ENCODE measurements around the gene FREM2. TPM values are rescaled to one million over a fixed set of nuclear protein-coding genes. Genes with fewer than 3 reads are reported as not detected.

Gene FREM2
- total RNA-seq, 1 donor from 2014 or later = 13.9 TPM

DNA sequence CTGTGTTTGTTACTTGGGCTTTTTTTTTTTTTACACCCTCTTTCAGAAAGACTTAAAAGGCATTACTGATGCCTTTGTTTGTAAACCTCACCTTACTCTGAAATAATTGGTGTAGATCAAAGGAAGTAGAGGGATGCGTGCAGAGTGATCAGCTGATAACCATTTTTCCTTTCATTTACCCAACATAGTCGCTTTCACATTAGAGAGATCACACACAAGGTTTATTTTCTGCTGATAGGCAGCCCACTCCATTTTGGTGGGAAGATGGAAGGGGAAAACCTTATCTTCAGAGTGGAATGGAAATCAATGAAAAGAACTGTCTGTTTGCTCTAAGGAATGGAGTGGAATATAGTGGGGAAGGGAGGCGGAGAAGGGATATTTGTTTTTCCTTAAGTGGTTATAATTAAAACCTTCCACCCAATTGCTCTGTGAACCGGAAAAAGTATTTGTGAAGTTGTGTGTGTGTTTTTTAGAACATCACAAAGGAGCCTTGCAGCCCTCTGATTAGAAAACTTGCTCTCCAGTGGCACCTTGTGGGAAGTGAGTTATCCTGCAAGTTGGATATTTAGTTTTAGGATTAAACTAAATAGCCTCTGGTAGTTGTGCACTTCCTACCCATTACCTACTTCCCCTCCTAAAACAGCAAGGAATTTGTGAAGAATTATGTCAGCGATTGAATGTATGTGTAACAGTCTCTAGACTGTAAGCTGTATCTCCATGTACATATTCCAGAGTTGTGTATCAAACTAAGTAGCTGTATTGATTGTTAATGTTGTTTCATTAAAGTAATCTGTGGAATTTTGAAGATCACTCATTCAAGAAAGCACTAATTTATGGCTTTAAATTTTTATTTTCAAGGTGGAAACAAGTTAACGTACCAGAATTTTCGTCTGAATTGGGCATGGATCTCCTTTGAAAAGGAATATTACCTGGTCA is 76.8 kb downstream of the FREM2 start:
- intact Hi-C loops (cut with DNase I) = no loop called here
- TF ChIP-seq, protein P1, sequence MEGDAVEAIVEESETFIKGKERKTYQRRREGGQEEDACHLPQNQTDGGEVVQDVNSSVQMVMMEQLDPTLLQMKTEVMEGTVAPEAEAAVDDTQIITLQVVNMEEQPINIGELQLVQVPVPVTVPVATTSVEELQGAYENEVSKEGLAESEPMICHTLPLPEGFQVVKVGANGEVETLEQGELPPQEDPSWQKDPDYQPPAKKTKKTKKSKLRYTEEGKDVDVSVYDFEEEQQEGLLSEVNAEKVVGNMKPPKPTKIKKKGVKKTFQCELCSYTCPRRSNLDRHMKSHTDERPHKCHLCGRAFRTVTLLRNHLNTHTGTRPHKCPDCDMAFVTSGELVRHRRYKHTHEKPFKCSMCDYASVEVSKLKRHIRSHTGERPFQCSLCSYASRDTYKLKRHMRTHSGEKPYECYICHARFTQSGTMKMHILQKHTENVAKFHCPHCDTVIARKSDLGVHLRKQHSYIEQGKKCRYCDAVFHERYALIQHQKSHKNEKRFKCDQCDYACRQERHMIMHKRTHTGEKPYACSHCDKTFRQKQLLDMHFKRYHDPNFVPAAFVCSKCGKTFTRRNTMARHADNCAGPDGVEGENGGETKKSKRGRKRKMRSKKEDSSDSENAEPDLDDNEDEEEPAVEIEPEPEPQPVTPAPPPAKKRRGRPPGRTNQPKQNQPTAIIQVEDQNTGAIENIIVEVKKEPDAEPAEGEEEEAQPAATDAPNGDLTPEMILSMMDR (IDR thresholded peaks at IDR 0.05) = peak; percentile 49
- ATAC-seq (peak; percentile 90), DNase-seq (no peak)
- no peaks in the 10 kb centered on the region for H3K27me3 ChIP-seq
- no peaks in the 10 kb centered on the region for H3K4me1 ChIP-seq
- no peaks in the 10 kb centered on the region for H3K9me3 ChIP-seq
- peak overlapping the region; percentile 8 for H3K4me3 ChIP-seq
- no peaks in the 10 kb centered on the region for H3K36me3 ChIP-seq
- H3K27ac ChIP-seq = peak overlapping the region; percentile 49

DNA sequence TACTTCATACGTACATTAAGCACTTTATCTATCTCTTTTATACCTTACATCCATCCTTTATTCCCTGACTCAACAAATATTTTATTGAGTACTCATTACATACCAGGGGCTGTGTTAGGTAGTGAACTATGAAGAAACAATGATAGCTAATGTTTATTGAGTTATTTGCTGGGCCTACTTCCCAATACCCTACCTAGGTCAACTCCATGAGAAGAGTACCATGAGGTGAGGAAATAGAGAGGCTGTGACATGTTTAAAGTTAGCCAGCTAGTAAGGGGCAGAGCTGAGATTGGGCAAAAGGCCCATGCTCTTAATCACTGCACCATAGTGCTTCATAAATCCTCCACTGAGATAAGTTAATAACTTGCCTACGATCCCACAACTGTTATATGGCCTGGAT is 79.9 kb downstream of the FREM2 start:
- ATAC-seq (no peak), DNase-seq (no peak)
- no peak overlapping the region for H3K27ac ChIP-seq
- intact Hi-C loops (cut with DNase I) = no loop called here
- TF ChIP-seq, protein P1 (IDR thresholded peaks at IDR 0.05) = no peak
- no peaks in the 10 kb centered on the region for H3K9me3 ChIP-seq
- no peaks in the 10 kb centered on the region for H3K27me3 ChIP-seq
- H3K4me3 ChIP-seq = no peak overlapping the region
- no peaks in the 10 kb centered on the region for H3K36me3 ChIP-seq
- H3K4me1 ChIP-seq = no peaks in the 10 kb centered on the region

DNA sequence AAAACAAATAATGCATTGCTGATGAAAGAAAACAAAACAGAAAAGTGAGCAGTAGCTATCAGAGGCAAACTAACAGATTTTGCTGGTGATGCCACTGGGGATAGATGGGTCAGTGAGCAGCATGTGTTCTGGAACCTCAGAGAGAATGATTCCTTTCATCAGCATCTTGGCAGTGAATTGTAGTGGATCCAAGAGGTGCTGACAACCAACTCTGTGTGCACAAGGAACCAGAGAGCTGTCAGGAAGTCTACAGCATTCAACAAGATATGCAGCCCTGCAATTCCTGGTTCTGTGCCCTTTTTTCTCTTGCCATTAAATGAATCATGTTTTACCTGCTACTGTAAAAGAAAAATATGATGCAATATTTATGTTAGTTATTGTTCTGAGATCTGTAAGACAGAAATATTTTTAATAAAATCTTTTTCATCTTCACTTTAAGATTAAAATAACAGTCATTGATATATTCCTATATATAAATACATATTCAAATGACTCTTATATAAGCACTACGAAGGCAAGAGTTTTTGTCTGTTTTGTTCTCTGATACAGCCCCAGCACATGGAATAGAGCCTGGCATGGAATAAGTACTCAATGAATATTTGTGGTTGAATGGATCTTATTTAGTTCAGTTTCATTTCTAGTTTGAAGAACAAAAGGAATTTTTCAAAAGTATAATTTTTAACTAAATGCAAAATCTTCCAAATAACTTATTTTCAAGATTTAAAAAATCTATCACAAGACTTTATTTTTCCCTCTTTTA is 80.8 kb downstream of the FREM2 start:
- intact Hi-C loops (cut with DNase I) = no loop called here
- H3K4me1 ChIP-seq = no peaks in the 10 kb centered on the region
- no peak overlapping the region for H3K27ac ChIP-seq
- no peak overlapping the region for H3K4me3 ChIP-seq
- H3K36me3 ChIP-seq = no peaks in the 10 kb centered on the region
- no peaks in the 10 kb centered on the region for H3K9me3 ChIP-seq
- DNase-seq (no peak), ATAC-seq (no peak)
- TF ChIP-seq, protein P1 (IDR thresholded peaks at IDR 0.05) = no peak
- H3K27me3 ChIP-seq = no peaks in the 10 kb centered on the region

DNA sequence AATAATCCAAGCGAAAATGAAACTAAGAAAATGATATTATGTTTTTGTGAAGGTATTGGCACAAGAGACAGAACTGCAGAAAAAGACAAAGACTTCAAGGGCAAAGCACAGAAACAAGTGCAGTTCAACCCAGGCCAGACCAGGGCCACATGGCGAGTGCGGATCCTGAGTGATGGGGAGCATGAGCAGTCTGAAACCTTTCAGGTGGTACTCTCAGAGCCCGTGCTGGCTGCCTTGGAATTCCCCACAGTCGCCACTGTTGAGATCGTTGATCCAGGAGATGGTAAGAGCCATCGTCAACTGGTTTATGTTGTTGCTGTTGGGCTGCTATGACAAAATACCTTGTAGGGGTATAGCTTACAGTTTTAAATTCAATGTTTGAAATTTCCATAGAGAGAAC is 82.6 kb downstream of the FREM2 start:
- Histone ChIP-seq H3K9me3 (no peaks in the 10 kb centered on the region), H3K4me3 (no peak overlapping the region), H3K27me3 (no peaks in the 10 kb centered on the region), H3K36me3 (no peaks in the 10 kb centered on the region), H3K4me1 (no peaks in the 10 kb centered on the region), H3K27ac (no peak overlapping the region)
- intact Hi-C loops (cut with DNase I) = no loop called here
- no peak for ATAC-seq
- DNase-seq = no peak
- TF ChIP-seq, protein P1 (IDR thresholded peaks at IDR 0.05) = no peak

DNA sequence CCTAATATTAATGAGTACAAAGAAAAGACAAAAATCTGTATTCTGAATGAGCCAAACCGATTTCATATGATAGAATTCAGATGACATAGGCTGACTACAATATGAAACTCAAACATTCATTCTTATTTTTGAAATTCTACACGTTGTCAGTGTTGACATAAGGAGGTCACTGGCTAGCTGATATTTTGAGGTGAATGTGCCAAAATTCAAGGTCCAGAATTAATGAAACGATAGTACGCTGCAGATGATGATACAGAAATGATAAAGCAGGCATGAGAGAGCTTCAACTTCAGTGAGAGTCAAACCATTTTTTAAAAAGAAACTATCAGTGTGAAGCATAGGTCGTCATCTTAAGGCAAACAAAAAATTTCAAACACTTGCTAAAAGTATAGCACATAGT is 88.2 kb downstream of the FREM2 start:
- Histone ChIP-seq H3K9me3 (no peaks in the 10 kb centered on the region), H3K4me3 (no peak overlapping the region), H3K27me3 (no peaks in the 10 kb centered on the region), H3K4me1 (no peaks in the 10 kb centered on the region), H3K27ac (no peak overlapping the region), H3K36me3 (no peaks in the 10 kb centered on the region)
- TF ChIP-seq, protein P1 (IDR thresholded peaks at IDR 0.05) = no peak
- ATAC-seq (no peak), DNase-seq (no peak)
- intact Hi-C loops (cut with DNase I) = no loop called here

All from upper lobe of right lung (tissue), 1 donor.